ENCODE measurements around the gene PTPRM. TPM values are rescaled to one million over a fixed set of nuclear protein-coding genes. Genes with fewer than 3 reads are reported as not detected.

Gene PTPRM
- total RNA-seq, 1 experiment from 2014 or later: 1.6 TPM

GRCh38 chr18:7722955-7723354 lies 155.8 kb downstream of the PTPRM start:
- in situ Hi-C loops (cut with HindIII; ENCODE audit: low pct_unique_long_range_greater_than_20kb, low sequenced_read_pairs): no loop called here
- no peaks in the 10 kb centered on the region for H3K36me3 ChIP-seq (ENCODE audit: control insufficient read depth, insufficient read depth, low read length)
- H3K27ac ChIP-seq (ENCODE audit: low read length): no peak overlapping the region
- ATAC-seq (no peak), DNase-seq (ENCODE audit: low read depth, low spot score) (no peak)
- TF ChIP-seq CTCF (IDR thresholded peaks at IDR 0.05): no peak
- TF ChIP-seq SIN3A (IDR thresholded peaks at IDR 0.05; ENCODE audit: borderline replicate concordance, insufficient read depth, low read depth, low read length): no peak
- no peak for TF ChIP-seq TCF7L2 (IDR thresholded peaks at IDR 0.05; ENCODE audit: low read depth, low read length)
- no peak for TF ChIP-seq POLR2AphosphoS5 (IDR thresholded peaks at IDR 0.05; ENCODE audit: low read depth, low read length)
- TF ChIP-seq REST (IDR thresholded peaks at IDR 0.05; ENCODE audit: insufficient read depth in 1 of 2, low read depth in 2 of 2, low read length in 1 of 2): no peak
- no peaks in the 10 kb centered on the region for H3K9me3 ChIP-seq (ENCODE audit: control insufficient read depth, insufficient read depth, low read depth, low read length)
- H3K4me1 ChIP-seq (ENCODE audit: control insufficient read depth, insufficient read depth, low read length): no peaks in the 10 kb centered on the region
- intact Hi-C loops (cut with micrococcal nuclease; ENCODE audit: unreplicated experiment): no loop called here
- ChIA-PET POLR2A (no interaction called here), CTCF (no interaction called here)
- BruUV-seq (replicated peaks): no TSS peak
- no peaks in the 10 kb centered on the region for H3K27me3 ChIP-seq (ENCODE audit: control insufficient read depth, insufficient read depth, low read length)
- H3K4me3 ChIP-seq (ENCODE audit: low read depth in 2 of 2, low read length in 2 of 2): no peak overlapping the region

- TF ChIP-seq REST (IDR thresholded peaks at IDR 0.05; ENCODE audit: insufficient read depth in 1 of 2, low read depth in 2 of 2, low read length in 1 of 2) (no peak), POLR2AphosphoS5 (IDR thresholded peaks at IDR 0.05; ENCODE audit: low read depth, low read length) (no peak), SIN3A (IDR thresholded peaks at IDR 0.05; ENCODE audit: borderline replicate concordance, insufficient read depth, low read depth, low read length) (no peak), TCF7L2 (IDR thresholded peaks at IDR 0.05; ENCODE audit: low read depth, low read length) (no peak)
- H3K4me1 ChIP-seq (ENCODE audit: control insufficient read depth, insufficient read depth, low read length): no peaks in the 10 kb centered on the region
- H3K36me3 ChIP-seq (ENCODE audit: control insufficient read depth, insufficient read depth, low read length): no peaks in the 10 kb centered on the region
- ChIA-PET CTCF (no interaction called here), POLR2A (no interaction called here)
- DNase-seq (ENCODE audit: low read depth, low spot score) (no peak), ATAC-seq (no peak)
- no peak overlapping the region for H3K4me3 ChIP-seq (ENCODE audit: low read depth in 2 of 2, low read length in 2 of 2)
- intact Hi-C loops (cut with micrococcal nuclease; ENCODE audit: unreplicated experiment): no loop called here
- H3K27ac ChIP-seq (ENCODE audit: low read length): no peak overlapping the region
- H3K9me3 ChIP-seq (ENCODE audit: control insufficient read depth, insufficient read depth, low read depth, low read length): no peaks in the 10 kb centered on the region
- in situ Hi-C loops (cut with HindIII; ENCODE audit: low pct_unique_long_range_greater_than_20kb, low sequenced_read_pairs): no loop called here
- no TSS peak for BruUV-seq (replicated peaks)
- no peaks in the 10 kb centered on the region for H3K27me3 ChIP-seq (ENCODE audit: control insufficient read depth, insufficient read depth, low read length)
Measured at GRCh38 chr18:7723558-7723957, 156.4 kb downstream of the PTPRM start.

Data from Panc1 (cell line).